ENCODE measurements around the gene NACC1.
"Not testable (repeated sequence)": the region's sequence is repeated elsewhere in the genome, so short reads cannot be mapped to it uniquely, and the experiment has no call there.

NACC1 gene

DNA sequence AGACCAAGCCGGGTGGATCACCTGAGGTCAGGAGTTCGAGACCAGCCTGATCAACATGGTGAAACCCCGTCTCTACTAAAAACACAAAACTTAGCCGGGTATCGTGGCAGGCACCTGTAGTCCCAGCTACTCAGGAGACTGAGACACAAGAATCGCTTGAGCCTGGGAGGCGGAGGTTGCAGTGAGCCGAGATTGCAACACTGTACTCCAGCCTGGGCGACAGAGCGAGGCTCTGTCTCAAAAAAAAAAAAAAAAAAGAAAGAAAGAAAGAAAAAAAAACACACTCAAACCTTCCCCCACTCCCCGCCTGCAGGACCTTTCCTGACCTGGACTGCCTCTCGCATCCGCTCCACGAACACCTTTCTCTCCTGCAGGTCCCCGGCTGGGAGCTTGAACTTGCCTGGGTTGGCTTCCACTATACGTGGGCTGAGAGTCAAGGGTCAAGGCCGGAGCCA, 31.1 kb downstream of the NACC1 start:
- DNase-seq: not testable (repeated sequence)

GRCh38 chr19:13149628-13150186, 31.6 kb downstream of the NACC1 start:
- DNase-seq: no peak

GRCh38 chr19:13150187-13150930, 32.3 kb downstream of the NACC1 start, which contains the start of the genes IER2 and STX10:
Gene IER2, plus strand, starts transcription at chr19:13150411. Its CDS starts 2,776 bp downstream, at chr19:13153187.
Gene STX10, minus strand, starts transcription at chr19:13150375. Its CDS starts 202 bp downstream, at chr19:13150173.
- DNase-seq: peak; percentile 67

GRCh38 chr19:13150931-13151604, 33.0 kb downstream of the NACC1 start:
- no peak for DNase-seq

DNA sequence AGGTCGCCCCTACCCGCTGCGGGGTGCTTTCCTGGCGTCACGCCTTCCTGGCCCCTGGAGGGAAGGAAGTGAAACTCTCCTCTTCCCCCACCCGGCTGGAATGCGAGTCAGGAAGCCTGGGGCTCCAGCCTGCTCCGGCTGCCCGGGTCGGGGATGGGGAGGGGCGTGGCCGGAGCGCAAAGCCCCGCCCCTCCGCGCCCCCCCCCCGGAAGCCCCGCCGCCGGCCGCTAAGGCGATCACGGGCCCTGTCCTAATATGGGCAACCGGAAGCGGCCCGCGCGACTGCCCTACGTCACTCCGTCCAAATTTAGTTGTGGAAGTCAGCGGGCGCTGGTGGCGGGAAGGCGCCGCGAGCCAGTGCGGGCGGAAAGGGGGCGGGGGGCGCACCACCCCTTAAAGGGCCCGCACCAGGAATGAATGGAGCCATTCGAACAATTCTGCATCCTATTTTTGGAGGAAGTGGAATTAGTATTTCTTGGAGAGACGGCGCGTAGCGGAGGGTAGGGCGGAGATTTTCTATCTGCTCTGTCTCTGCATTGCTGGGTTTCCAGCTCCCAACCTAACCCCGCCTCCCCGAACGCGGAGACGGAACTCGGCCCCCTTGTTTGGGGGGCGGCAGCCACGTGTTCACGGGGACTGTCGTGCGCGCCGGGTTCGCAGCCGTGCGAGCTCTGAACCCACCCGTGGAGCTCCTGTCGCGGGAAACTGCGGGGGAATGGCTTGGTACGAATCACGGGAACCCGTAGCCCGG, 33.7 kb downstream of the NACC1 start:
- peak; percentile 86 for DNase-seq

GRCh38 chr19:13152356-13152973, 34.4 kb downstream of the NACC1 start:
- DNase-seq: no peak

- DNase-seq: peak; percentile 69
Observed at GRCh38 chr19:13152974-13153568, 35.0 kb downstream of the NACC1 start.

DNA sequence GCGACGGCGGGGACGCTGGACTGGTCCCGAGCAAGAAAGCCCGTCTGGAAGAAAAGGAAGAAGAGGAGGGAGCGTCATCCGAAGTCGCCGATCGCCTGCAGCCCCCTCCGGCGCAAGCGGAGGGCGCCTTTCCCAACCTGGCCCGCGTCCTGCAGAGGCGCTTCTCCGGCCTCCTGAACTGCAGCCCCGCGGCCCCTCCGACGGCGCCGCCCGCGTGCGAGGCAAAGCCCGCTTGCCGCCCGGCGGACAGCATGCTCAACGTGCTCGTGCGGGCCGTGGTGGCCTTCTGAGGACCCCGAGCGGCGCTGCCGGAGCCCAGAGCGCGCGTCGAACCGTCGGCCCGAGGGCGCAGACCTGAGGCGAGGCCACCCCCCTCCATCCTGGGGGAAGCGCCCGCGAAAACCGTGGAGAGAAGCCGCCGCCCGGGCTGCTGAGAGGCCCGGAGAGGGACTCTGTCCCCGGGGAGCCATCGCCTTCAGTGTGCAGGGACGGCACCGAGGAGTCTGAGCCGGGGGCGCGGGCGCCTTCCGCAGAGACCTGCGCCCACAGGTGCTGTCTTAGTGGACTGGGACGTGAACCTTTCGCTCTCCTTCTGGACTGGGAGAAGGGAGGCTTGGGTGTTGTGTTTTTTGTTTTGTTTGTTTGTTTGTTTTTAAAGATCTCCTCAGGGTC, 35.6 kb downstream of the NACC1 start:
- DNase-seq: no peak

- DNase-seq: no peak
Observed at GRCh38 chr19:13154241-13154778, 36.2 kb downstream of the NACC1 start.

GRCh38 chr19:13154911-13155471, 36.9 kb downstream of the NACC1 start:
- no peak for DNase-seq

DNA sequence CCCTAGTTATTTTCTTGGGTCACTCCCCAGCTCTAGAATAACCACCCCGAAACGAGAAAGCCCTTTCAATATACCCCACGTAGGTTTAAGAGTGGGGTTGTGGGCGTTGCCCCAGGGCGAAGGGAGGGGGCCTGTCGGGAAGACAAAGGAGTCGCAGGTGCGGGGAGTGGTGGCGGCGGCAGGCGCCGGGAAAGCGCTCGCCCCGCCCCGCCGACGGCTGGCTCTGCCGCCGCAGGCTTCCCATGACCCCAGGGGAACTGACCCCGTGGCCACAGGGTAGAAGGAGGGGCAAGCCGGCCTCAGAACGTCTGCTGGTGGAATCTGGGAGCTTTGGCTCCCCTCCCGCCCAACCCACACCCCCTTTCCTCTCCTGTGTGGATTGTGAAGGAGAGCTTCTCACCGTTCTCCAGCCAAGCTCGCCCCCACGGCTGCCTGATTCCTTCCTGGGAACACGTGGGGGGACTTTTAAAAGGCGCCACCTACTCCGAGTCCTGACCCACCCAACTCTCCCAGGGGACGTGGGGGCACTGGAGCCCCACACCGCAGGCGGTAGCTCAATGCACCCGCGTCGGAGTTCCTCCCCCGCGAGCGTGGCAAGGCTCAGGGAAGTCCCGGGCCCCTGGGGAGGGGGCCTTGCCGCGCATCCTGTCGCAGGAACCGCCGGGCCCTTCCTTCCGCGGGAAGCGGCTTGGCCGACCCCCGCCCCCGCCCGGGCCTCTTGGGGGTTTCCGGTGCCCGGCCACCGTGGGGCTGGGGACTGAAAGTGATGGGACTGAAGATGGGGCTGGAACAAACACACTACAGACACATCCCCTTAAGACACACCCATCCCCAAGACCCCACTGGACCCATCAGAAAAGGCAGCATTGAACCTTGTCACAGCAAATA, 37.7 kb downstream of the NACC1 start:
- DNase-seq: no peak

DNA sequence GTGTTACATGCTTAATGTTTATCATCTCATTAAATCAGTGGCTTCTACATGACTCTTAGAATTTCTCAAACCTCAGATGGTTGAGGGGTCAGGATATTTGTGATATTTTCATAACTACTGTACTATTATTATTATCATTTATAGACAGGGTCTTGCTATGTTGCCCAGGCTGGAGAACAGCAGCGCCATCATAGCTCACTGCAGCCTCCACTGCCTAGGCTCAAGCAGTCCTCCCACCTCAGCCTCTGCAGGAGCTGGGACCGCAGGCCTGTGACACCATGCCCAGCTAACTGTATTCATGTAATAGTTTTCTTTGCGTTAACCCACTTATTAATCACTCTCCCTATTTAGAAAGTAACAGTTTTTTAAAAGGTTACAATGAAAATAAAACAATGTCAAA, 41.6 kb downstream of the NACC1 start:
- no peak for DNase-seq

- DNase-seq: no peak
Observed at GRCh38 chr19:13160557-13160956, 42.5 kb downstream of the NACC1 start.

- DNase-seq: peak; percentile 90
Observed at GRCh38 chr19:13162724-13163608, 44.9 kb downstream of the NACC1 start.

DNA sequence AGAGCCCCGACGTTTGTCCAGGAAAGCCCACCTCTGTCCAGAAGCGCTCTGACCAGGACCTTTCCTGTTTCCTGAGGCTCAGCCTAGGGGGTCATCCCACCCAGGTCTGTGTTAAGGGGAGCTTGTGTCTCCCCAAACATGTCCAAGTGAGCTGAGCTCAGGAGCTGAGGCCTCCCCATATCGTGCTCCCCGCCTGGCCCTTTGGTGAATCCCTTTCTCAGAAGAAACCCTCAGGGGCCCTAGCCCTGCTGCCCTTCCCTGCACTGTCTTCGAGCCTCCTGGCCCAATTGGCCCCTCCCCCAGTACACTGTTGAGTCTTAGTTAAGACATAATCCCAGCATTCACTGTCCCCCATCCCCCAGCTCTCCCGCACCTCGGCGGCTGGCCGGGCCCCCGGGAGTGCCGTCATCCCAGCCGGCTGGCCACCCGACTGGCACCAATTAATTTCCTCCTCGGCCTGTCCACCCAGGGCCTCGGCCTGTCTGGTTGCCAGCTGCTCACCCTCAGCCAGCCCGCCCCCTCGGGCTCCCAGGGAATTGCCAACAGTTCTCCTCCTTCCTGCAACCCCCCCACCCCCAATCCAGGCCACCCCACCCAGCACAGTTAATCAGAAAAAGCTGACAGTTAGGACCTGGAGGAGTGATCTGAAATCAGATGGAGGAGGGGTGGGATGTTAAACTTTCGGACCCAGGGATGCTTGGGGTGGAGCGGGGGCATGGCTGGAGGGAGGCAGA, 45.7 kb downstream of the NACC1 start:
- DNase-seq: no peak

- peak; percentile 72 for DNase-seq
Observed at GRCh38 chr19:13164343-13165161, 46.5 kb downstream of the NACC1 start.

All from NCI-H1436 treated with DMSO at 0.1 percent for 48 hours (cell line).